Parathyroid adenoma (tissue), 2 donors: ENCODE data around the gene FAM78A.

Experiments used
- H2AFZ ChIP-seq: fragments of 300-600 bp; sonication (generic); one replicate; pipeline ENCODE4 v1.7.0; 2017; ENCODE audit warnings: antibody characterized with exemption, mild to moderate bottlenecking
- H3K27ac ChIP-seq: fragments of 300-600 bp; sonication (generic); one replicate; pipeline ENCODE4 v1.7.0; 2017
- H3K27me3 ChIP-seq: fragments of 300-600 bp; sonication (generic); one replicate; pipeline ENCODE4 v1.7.0; 2017; ENCODE audit warnings: low read length; ENCODE audit not compliant: control insufficient read depth, insufficient read depth
- H3K36me3 ChIP-seq: fragments of 300-600 bp; sonication (generic); one replicate; pipeline ENCODE4 v1.7.0; 2017; ENCODE audit warnings: low read length; ENCODE audit not compliant: control insufficient read depth, insufficient read depth
- H3K4me1 ChIP-seq: fragments of 300-600 bp; sonication (generic); one replicate; pipeline ENCODE4 v1.7.0; 2017; ENCODE audit warnings: control low read depth
- H3K4me2 ChIP-seq: fragments of 300-600 bp; sonication (generic); one replicate; pipeline ENCODE4 v1.7.0; 2017; ENCODE audit warnings: low read length
- H3K4me3 ChIP-seq: fragments of 300-600 bp; sonication (generic); one replicate; pipeline ENCODE4 v1.7.0; 2017; ENCODE audit warnings: low read depth, low read length
- H3K79me2 ChIP-seq: fragments of 300-600 bp; sonication (generic); one replicate; pipeline ENCODE4 v1.7.0; 2017; ENCODE audit warnings: control low read depth
- H3K9ac ChIP-seq: fragments of 300-600 bp; sonication (generic); one replicate; pipeline ENCODE4 v1.7.0; 2017; ENCODE audit warnings: mild to moderate bottlenecking
- H3K9me3 ChIP-seq: fragments of 300-600 bp; sonication (generic); one replicate; pipeline ENCODE4 v1.7.0; 2017; ENCODE audit warnings: low read length; ENCODE audit not compliant: control insufficient read depth
- TF ChIP-seq, protein P1 (sequence below): fragments of 300-600 bp; sonication (generic); IDR thresholded peaks from one replicate; pipeline ENCODE4 v1.7.0; 2017; ENCODE audit warnings: antibody characterized with exemption, mild to moderate bottlenecking
- donor health status: primary hyperparathyroidism.

The FAM78A gene

GRCh38 chr9:131233995-131234394 is 42.3 kb downstream of the FAM78A start:
- no peak overlapping the region for H3K4me2 ChIP-seq
- H3K36me3 ChIP-seq: no peaks in the 10 kb centered on the region
- H3K27ac ChIP-seq: no peak overlapping the region
- peaks cover 5% of the 10 kb centered on the region for H3K4me1 ChIP-seq
- H3K79me2 ChIP-seq: no peaks in the 10 kb centered on the region
- no peak overlapping the region for H3K9ac ChIP-seq
- H3K27me3 ChIP-seq: no peaks in the 10 kb centered on the region
- TF ChIP-seq, protein P1, sequence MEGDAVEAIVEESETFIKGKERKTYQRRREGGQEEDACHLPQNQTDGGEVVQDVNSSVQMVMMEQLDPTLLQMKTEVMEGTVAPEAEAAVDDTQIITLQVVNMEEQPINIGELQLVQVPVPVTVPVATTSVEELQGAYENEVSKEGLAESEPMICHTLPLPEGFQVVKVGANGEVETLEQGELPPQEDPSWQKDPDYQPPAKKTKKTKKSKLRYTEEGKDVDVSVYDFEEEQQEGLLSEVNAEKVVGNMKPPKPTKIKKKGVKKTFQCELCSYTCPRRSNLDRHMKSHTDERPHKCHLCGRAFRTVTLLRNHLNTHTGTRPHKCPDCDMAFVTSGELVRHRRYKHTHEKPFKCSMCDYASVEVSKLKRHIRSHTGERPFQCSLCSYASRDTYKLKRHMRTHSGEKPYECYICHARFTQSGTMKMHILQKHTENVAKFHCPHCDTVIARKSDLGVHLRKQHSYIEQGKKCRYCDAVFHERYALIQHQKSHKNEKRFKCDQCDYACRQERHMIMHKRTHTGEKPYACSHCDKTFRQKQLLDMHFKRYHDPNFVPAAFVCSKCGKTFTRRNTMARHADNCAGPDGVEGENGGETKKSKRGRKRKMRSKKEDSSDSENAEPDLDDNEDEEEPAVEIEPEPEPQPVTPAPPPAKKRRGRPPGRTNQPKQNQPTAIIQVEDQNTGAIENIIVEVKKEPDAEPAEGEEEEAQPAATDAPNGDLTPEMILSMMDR: no peak
- H2AFZ ChIP-seq: no peak overlapping the region
- H3K9me3 ChIP-seq: no peaks in the 10 kb centered on the region
- H3K4me3 ChIP-seq: no peak overlapping the region

GRCh38 chr9:131233556-131233955 is 42.8 kb downstream of the FAM78A start:
- no peaks in the 10 kb centered on the region for H3K79me2 ChIP-seq
- H3K9ac ChIP-seq: no peak overlapping the region
- H3K27ac ChIP-seq: no peak overlapping the region
- H3K36me3 ChIP-seq: no peaks in the 10 kb centered on the region
- H3K27me3 ChIP-seq: no peaks in the 10 kb centered on the region
- no peak overlapping the region for H3K4me3 ChIP-seq
- H3K9me3 ChIP-seq: no peaks in the 10 kb centered on the region
- TF ChIP-seq, protein P1: no peak
- no peak overlapping the region for H3K4me2 ChIP-seq
- no peak overlapping the region for H2AFZ ChIP-seq
- peaks cover 4% of the 10 kb centered on the region for H3K4me1 ChIP-seq

- Histone ChIP-seq H3K36me3 (no peaks in the 10 kb centered on the region), H3K4me3 (no peak overlapping the region), H3K9ac (no peak overlapping the region)
Observed at GRCh38 chr9:131228988-131229387, 47.3 kb downstream of the FAM78A start.

DNA sequence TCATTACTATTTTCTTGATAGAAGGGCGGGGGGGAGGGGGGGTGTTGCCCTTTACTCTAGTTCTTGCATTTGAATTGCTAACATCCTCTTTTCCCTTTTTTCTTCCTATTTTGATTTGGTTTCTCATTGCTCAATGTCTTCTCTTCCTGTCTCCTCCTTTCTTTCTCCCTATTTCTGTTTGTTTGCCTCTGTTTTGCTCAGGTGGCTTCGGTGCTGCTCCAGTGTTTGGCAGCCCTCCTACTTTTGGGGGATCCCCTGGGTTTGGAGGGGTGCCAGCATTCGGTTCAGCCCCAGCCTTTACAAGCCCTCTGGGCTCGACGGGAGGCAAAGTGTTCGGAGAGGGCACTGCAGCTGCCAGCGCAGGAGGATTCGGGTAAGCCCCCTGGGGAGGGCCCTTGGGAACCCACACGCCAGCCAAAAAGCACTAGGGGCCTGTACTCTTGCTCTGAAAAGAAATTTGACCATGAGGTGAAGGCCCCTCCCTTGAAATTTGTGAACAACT is 48.3 kb downstream of the FAM78A start:
- Histone ChIP-seq H3K4me3 (no peak overlapping the region), H3K9me3 (no peaks in the 10 kb centered on the region), H3K79me2 (no peaks in the 10 kb centered on the region), H3K9ac (no peak overlapping the region), H3K4me1 (peaks cover 6% of the 10 kb centered on the region), H3K27ac (no peak overlapping the region), H3K36me3 (no peaks in the 10 kb centered on the region), H3K4me2 (no peak overlapping the region), H3K27me3 (no peaks in the 10 kb centered on the region), H2AFZ (no peak overlapping the region)
- TF ChIP-seq, protein P1: no peak

More at GRCh38 chr9:131228988-131229387, 47.3 kb downstream of the FAM78A start:
- Histone ChIP-seq H3K27me3 (no peaks in the 10 kb centered on the region), H3K9me3 (no peaks in the 10 kb centered on the region), H2AFZ (no peak overlapping the region), H3K4me2 (no peak overlapping the region), H3K27ac (no peak overlapping the region), H3K79me2 (no peaks in the 10 kb centered on the region), H3K4me1 (peaks cover 6% of the 10 kb centered on the region)
- TF ChIP-seq, protein P1: no peak
